GM21737 (cell line): ENCODE data around the gene MTHFD1L.

Experiments
- ATAC-seq: cut with Tn5 transposase; IDR thresholded peaks from one replicate; pipeline ENCODE4 v1.9.1; 2021; ENCODE audit warnings: mild to moderate bottlenecking, moderate library complexity; ENCODE audit not compliant: unreplicated experiment

The MTHFD1L gene

GRCh38 chr6:150931405-150931804 is 65.9 kb downstream of the MTHFD1L start:
- no peak for ATAC-seq

DNA sequence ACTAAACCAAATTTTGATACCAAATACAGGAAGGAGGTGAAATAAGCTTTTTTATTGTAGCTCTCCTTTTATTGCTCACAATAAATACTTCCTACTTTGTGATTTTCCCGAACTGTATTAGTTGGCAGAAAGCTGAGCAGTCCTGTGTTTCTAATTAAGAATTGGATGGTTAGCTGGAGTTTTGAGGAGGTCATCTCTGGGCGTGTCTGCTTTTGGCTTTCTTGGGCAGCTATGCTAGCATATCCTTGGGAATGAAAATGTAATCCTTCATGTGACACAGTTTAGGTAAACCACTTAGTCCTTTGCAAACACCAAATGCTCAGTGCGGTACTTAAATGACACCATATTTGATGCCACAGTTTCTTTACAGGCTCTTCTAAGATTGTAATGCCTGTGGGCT is 67.5 kb downstream of the MTHFD1L start:
- no peak for ATAC-seq

DNA sequence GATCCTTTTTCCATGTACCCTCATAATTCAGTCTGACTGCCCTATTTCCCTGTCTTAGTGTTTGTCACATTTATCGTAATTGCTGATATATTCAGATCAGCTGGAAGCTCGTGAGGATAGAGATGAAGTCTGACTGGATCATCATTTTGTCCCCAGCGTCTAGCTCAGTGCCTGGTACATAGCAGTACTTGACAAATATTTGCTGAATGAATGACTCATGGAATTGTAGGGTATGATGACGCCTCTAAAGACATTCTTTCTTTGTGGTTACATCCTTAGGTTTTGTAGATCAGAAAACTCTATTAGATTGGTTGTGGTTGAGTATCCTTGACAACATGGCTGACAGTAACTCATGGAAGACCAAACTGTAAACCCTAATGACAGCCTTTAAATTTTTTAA is 68.9 kb downstream of the MTHFD1L start:
- ATAC-seq, result no peak

GRCh38 chr6:150936021-150936555 is 70.6 kb downstream of the MTHFD1L start:
- no peak for ATAC-seq

DNA sequence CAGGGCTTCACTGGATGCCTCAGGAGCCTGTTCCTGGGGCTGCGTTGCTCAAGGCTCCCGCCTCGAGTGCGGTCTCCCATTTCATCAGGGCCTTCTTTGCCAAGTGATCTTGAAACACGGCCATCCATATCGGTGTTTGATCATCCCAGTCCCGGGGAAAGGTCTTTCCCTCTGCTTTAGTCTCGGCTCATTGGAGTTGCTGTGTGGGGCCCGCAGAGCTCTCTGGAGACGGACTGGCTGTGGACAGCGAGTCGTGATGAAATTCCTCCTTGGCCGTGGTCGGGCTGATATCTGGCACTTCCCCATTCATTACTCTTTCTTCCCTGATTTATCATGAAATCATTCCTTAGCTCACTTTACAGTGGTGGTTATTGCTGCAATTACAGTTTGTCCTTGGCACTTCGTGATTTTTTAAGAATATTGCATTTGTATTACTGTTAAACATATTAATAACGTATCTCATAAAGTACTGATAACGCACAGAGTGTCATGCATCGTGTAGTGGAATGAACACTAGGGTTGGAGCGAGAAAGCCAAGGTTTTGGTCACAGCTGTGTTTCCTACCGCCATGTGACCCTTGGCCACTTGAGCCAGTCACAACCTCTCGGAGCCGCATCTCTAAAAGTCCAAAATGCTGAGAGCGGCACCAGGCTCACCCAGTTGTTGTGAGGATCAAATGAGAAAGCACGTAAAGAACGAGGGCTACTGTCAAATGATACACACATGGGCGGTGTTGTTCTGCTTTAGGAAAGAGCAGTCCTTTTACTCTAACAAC is 71.8 kb downstream of the MTHFD1L start:
- no peak for ATAC-seq

- ATAC-seq, result no peak
These were observed 73.9 kb downstream of the MTHFD1L start for GRCh38 chr6:150939399-150939798.

DNA sequence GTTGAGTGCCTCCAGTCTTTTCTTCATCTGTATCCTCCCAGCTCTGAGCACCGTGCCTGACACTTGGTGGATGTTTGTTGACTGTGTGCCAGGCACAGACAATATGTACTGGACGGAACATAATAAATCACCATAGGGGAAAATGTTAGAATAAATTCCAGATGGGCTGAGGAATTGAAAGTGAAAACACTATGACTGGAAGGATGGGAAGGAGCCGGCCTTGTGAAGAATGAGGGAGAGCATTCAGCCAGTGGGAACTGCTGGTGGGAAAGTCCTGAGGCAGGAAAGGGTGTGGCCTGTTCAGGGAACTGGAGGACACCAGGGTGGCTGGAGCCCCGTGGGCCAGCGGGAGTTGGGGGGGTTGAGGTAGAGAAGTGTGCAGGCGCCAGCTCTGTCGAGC is 75.4 kb downstream of the MTHFD1L start:
- ATAC-seq, result no peak

- ATAC-seq, result no peak
These were observed 84.0 kb downstream of the MTHFD1L start for GRCh38 chr6:150949526-150949925.

DNA sequence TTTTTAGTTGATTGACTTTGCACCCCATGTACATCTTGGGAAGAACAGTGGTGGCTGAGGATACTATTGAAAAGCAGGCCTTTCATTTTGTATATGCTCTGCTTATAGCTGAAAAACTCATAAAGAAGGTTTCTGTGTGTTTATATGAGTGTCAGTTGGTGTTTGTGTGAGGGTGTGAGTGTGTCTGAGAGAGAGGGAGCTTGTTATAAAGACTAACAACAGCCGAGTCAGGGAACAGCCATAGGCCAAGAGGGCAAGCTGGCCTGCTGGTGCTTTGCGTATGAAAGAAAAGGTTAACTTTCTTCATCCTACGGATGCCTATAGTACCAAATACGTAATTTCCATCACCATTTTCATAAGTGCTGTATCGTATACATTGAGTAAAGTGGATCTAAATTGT is 88.3 kb downstream of the MTHFD1L start:
- no peak for ATAC-seq

GRCh38 chr6:150959166-150959565 is 93.7 kb downstream of the MTHFD1L start:
- no peak for ATAC-seq

DNA sequence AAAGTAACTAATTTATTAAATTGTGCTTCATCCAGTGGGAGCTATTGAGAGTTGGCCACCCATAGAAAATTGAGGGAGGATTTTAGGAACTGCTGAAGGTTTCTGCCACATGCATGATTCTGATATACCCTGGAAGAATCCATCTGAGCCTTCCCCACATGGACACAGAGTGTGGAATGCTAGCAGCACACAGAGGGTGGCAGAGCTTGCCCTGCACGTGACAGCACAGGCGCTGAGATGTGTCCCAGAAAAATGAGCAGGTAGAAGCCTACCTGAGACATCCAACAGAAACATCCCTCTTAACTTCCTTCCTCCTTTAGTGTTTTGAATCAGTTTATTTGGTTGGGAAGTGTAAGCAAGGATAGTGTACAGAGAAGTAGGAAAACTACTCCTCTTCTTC is 96.9 kb downstream of the MTHFD1L start:
- no peak for ATAC-seq

DNA sequence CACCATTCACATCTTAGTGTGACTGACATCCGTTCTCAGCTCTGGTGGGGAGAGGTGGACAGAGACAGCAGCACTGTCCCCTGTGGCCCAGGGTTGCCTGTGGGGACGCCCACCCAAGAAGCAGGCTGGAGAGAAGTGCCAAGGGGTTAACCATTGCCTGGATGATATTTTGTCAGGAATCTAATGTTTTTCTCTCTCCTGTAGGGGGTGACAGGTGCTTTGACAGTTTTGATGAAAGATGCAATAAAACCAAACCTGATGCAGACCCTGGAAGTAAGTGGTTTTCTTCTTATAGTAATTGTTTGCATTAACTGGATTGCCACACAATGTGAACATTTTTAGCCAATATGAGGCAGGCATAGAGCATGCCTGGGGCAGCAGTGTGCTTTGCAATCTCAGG is 99.3 kb downstream of the MTHFD1L start:
- no peak for ATAC-seq

DNA sequence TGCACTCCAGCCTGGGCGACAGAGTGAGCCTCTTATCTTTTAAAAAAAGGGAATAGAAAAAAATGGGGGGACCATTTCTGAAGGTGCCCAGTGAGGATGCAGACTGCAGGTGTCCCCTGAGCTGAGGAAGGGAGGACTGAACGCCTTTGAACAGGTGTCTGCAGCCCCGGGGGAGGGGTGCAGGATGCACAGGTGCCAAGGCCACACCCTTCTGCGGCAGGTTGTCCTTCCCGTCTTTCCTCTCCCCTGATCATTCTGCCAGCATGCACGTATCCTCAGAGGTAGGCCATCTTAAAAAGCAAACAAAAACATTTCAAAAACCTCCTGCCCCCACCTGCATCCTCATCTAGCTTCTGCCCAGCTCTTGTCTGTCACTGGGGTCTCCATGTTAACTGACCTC is 101.3 kb downstream of the MTHFD1L start:
- no peak for ATAC-seq

- no peak for ATAC-seq
These were observed 101.9 kb downstream of the MTHFD1L start for GRCh38 chr6:150967381-150967780.

GRCh38 chr6:150967910-150968309 is 102.4 kb downstream of the MTHFD1L start:
- ATAC-seq, result no peak

DNA sequence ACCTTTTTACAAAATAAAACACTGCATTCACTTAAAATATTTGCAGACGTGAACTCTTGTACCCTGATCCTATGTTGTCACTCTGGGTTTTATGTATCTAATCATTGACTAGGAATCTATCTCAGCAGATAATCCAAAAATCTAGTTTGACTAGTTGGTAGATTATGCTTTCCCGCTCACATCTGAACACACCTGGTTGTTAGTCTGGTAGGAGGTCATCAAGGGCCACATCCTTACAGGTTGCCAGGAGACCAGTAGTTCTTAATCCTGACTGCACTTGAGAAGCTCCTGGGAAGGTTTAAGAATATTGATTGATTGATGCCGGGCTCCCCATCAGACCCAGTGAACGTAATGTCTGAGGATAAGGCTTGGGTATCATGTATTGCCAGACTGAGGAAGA is 104.4 kb downstream of the MTHFD1L start:
- no peak for ATAC-seq

DNA sequence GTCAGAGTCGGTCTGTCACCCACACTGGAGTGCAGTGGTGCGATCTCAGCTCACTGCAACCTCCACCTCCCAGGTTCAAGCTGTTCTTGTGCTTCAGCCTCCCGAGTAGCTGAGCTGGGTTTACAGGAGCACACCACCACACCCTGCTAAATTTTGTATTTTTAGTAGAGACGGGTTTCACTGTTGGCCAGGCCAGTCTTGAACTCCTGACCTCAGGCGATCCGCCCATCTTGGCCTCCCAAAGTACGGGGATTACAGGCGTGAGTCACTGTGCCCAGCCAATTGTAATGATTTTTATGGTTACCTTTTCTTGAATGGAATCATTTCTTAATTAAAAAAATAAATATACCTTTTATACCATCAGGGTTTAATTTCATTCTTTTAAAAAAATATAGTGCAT is 105.7 kb downstream of the MTHFD1L start:
- no peak for ATAC-seq

- ATAC-seq, result no peak
These were observed 109.6 kb downstream of the MTHFD1L start for GRCh38 chr6:150975136-150975535.

DNA sequence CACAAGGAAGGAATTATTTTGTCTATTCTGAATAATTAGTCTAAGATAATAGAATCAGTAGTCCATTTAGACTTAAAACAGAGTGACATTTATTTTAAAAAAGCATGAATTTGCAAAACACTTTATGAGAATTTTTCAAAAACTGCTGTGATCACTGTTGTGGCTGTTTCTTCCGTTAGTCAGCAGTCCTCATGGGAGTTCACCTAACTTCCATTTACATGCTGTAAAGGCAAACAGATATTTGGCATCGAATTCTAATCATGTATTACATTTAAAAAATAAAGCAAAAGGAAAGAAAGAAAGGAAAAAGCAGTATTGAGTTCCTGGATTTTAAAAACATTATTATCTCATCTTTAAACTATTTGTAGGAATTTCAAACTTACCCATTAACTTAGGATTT is 111.8 kb downstream of the MTHFD1L start:
- no peak for ATAC-seq

DNA sequence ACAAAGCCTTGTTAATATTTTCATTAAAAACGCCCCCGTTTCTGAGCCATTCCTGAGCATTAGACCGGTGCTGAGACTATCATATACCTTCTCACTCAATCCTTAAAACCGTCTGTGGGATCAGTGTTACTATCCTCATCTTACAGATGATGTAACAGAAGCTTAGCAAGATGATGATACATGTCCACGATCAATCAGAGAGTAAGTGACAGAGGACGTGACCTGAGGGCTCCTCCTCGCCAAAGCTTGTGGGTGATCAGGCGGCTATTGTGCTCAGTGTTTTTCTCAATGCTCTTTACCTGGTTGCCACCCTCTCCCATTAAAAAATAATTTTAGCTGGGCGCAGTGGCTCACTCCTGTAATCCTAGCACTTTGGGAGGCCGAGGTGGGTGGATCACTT is 113.1 kb downstream of the MTHFD1L start:
- no peak for ATAC-seq

- no peak for ATAC-seq
These were observed 114.4 kb downstream of the MTHFD1L start for GRCh38 chr6:150979826-150980350.

DNA sequence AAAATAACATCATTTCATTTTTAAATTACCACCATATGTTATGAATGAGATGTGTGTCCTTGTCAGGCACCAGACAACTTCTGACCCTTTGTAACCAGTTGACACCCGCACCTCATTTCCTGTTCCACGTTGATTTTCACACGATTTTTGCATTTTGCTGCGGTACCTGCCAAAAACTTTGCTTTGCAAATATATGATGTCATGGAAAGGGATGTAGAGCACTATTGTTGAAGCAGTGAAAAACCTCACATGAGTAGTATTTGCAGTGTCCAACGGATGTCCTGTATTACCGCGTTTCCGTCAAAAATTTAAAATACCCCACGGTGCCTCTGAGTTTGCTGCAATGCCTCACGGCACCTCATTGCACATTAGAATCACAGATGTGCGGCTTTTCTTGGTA is 115.6 kb downstream of the MTHFD1L start:
- ATAC-seq, result peak; percentile 67

GRCh38 chr6:150981669-150982068 is 116.2 kb downstream of the MTHFD1L start:
- ATAC-seq, result no peak
